ENCODE measurements around the gene HTT-AS. TPM values are rescaled to one million over a fixed set of nuclear protein-coding genes. Genes with fewer than 3 reads are reported as not detected.

HTT-AS gene
- total and polyA plus RNA-seq, 2 experiments from 2014 or later = not detected

GRCh38 chr4:3082925-3083515 lies 8.7 kb upstream of the HTT-AS start:
- Histone ChIP-seq H3K27ac (no peak overlapping the region), H3K4me2 (ENCODE audit: unreplicated experiment) (no peak overlapping the region), H3K9ac (no peak overlapping the region), H4K20me1 (ENCODE audit: insufficient read depth) (peaks cover 13% of the 10 kb centered on the region; the same call in 1 of the 2 replicates), H3K79me2 (ENCODE audit: insufficient read depth) (peaks cover 100% of the 10 kb centered on the region), H3K9me2 (ENCODE audit: insufficient read depth) (no peaks in the 10 kb centered on the region), H3K36me3 (ENCODE audit: low read depth) (no peaks in the 10 kb centered on the region), H3K27me3 (replicated peaks; ENCODE audit: insufficient read depth) (no peaks in the 10 kb centered on the region), H2AFZ (no peak overlapping the region), H3K9me3 (ENCODE audit: low read depth) (no peaks in the 10 kb centered on the region), H3K4me3 (no peak overlapping the region), H3F3A (ENCODE audit: insufficient read depth) (no peaks in the 10 kb centered on the region), H3K4me1 (ENCODE audit: insufficient read depth) (no peaks in the 10 kb centered on the region)
- no peak for DNase-seq
- WGBS, 2 experiments (ENCODE audit: low coverage in 1 of 2, low lambda C conversion rate in 2 of 2, missing lambda C conversion rate in 2 of 2) = 94% methylated on average over 6 of the region's 6 CpGs
- no peak for TF ChIP-seq EZH2phosphoT487 (IDR thresholded peaks at IDR 0.05; ENCODE audit: insufficient read depth, low read depth)
- in situ Hi-C loops (cut with MboI) = no loop called here

DNA sequence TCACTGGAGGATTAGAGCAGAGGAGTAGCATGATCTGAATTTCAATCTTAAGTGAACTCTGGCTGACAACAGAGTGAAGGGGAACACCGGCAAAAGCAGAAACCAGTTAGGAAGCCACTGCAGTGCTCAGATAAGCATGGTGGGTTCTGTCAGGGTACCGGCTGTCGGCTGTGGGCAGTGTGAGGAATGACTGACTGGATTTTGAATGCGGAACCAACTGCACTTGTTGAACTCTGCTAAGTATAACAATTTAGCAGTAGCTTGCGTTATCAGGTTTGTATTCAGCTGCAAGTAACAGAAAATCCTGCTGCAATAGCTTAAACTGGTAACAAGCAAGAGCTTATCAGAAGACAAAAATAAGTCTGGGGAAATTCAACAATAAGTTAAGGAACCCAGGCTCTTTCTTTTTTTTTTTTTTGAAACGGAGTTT lies 5.4 kb upstream of the HTT-AS start:
- H3K4me3 ChIP-seq = no peak overlapping the region
- H3K4me2 ChIP-seq (ENCODE audit: unreplicated experiment) = no peak overlapping the region
- no peaks in the 10 kb centered on the region for H3K9me3 ChIP-seq (ENCODE audit: low read depth)
- peaks cover 95% of the 10 kb centered on the region for H3K79me2 ChIP-seq (ENCODE audit: insufficient read depth)
- TF ChIP-seq EZH2phosphoT487 (IDR thresholded peaks at IDR 0.05; ENCODE audit: insufficient read depth, low read depth) = no peak
- TF ChIP-seq EZH2 (IDR thresholded peaks at IDR 0.05; ENCODE audit: insufficient read depth, poor library complexity, severe bottlenecking) = no peak
- no peaks in the 10 kb centered on the region for H3K36me3 ChIP-seq (ENCODE audit: low read depth)
- peaks cover 9% of the 10 kb centered on the region for H3K4me1 ChIP-seq (ENCODE audit: insufficient read depth)
- in situ Hi-C loops (cut with MboI) = no loop called here
- no peaks in the 10 kb centered on the region for H3K27me3 ChIP-seq (replicated peaks; ENCODE audit: insufficient read depth)
- no peak overlapping the region for H3K9ac ChIP-seq
- H4K20me1 ChIP-seq (ENCODE audit: insufficient read depth) = peaks cover 13% of the 10 kb centered on the region; the same call in 1 of the 2 replicates
- DNase-seq = no peak
- H3K27ac ChIP-seq = no peak overlapping the region
- 0 out of 2 replicates have a peak, but pooled peaks cover 8% of the 10 kb centered on the region for H3F3A ChIP-seq (ENCODE audit: insufficient read depth)
- no peaks in the 10 kb centered on the region for H3K9me2 ChIP-seq (ENCODE audit: insufficient read depth)
- WGBS, 2 experiments (ENCODE audit: low coverage in 1 of 2, low lambda C conversion rate in 2 of 2, missing lambda C conversion rate in 2 of 2) = 82 to 90% methylated on average over 6 of the region's 6 CpGs
- H2AFZ ChIP-seq = no peak overlapping the region

DNA sequence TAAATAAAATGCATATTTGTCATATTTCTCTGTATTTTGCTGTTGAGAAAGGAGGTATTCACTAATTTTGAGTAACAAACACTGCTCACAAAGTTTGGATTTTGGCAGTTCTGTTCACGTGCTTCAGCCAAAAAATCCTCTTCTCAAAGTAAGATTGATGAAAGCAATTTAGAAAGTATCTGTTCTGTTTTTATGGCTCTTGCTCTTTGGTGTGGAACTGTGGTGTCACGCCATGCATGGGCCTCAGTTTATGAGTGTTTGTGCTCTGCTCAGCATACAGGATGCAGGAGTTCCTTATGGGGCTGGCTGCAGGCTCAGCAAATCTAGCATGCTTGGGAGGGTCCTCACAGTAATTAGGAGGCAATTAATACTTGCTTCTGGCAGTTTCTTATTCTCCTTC lies 3.5 kb upstream of the HTT-AS start:
- 58 to 61% methylated on average over 2 of the region's 2 CpGs for WGBS, 2 experiments (ENCODE audit: low coverage in 1 of 2, low lambda C conversion rate in 2 of 2, missing lambda C conversion rate in 2 of 2)
- no peak overlapping the region for H3K4me3 ChIP-seq
- H3K27ac ChIP-seq = no peak overlapping the region

DNA sequence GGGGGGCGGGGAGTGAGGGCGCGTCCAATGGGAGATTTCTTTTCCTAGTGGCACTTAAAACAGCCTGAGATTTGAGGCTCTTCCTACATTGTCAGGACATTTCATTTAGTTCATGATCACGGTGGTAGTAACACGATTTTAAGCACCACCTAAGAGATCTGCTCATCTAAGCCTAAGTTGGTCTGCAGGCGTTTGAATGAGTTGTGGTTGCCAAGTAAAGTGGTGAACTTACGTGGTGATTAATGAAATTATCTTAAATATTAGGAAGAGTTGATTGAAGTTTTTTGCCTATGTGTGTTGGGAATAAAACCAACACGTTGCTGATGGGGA lies 1.3 kb upstream of the HTT-AS start:
- no peaks in the 10 kb centered on the region for H3K9me3 ChIP-seq (ENCODE audit: low read depth)
- peak overlapping the region; percentile 100 for H3K4me3 ChIP-seq
- H3K36me3 ChIP-seq (ENCODE audit: low read depth) = no peaks in the 10 kb centered on the region
- 1 to 2% methylated on average over 6 to 8 of the region's 8 CpGs for whole genome bisulfite sequencing, 2 experiments (ENCODE audit: low coverage in 1 of 2, low lambda C conversion rate in 2 of 2, missing lambda C conversion rate in 2 of 2)
- peaks cover 12% of the 10 kb centered on the region for H3F3A ChIP-seq (ENCODE audit: insufficient read depth)
- peaks cover 18% of the 10 kb centered on the region for H3K4me1 ChIP-seq (ENCODE audit: insufficient read depth)
- H3K79me2 ChIP-seq (ENCODE audit: insufficient read depth) = peaks cover 54% of the 10 kb centered on the region
- TF ChIP-seq EZH2 (IDR thresholded peaks at IDR 0.05; ENCODE audit: insufficient read depth, poor library complexity, severe bottlenecking) (no peak), EZH2phosphoT487 (IDR thresholded peaks at IDR 0.05; ENCODE audit: insufficient read depth, low read depth) (no peak)
- H3K9me2 ChIP-seq (ENCODE audit: insufficient read depth) = no peaks in the 10 kb centered on the region
- in situ Hi-C loops (cut with MboI) = no loop called here
- peak overlapping the region; percentile 98 for H3K9ac ChIP-seq
- H4K20me1 ChIP-seq (ENCODE audit: insufficient read depth) = no peaks in the 10 kb centered on the region; the same call in 1 of the 2 replicates
- DNase-seq = no peak
- H3K4me2 ChIP-seq (ENCODE audit: unreplicated experiment) = peak overlapping the region; percentile 93
- H3K27ac ChIP-seq = peak overlapping the region; percentile 94
- H3K27me3 ChIP-seq (replicated peaks; ENCODE audit: insufficient read depth) = no peaks in the 10 kb centered on the region
- peak overlapping the region; percentile 91 for H2AFZ ChIP-seq

More for the DNA sequence above, 3.5 kb upstream of the HTT-AS start:
- no peak overlapping the region for H2AFZ ChIP-seq
- no peak for DNase-seq
- H3K9me2 ChIP-seq (ENCODE audit: insufficient read depth) = no peaks in the 10 kb centered on the region
- 0 out of 2 replicates have a peak, but pooled peaks cover 8% of the 10 kb centered on the region for H3F3A ChIP-seq (ENCODE audit: insufficient read depth)
- H4K20me1 ChIP-seq (ENCODE audit: insufficient read depth) = peaks cover 6% of the 10 kb centered on the region; the same call in 1 of the 2 replicates
- H3K4me1 ChIP-seq (ENCODE audit: insufficient read depth) = peaks cover 9% of the 10 kb centered on the region
- H3K9ac ChIP-seq = no peak overlapping the region
- H3K4me2 ChIP-seq (ENCODE audit: unreplicated experiment) = no peak overlapping the region
- H3K9me3 ChIP-seq (ENCODE audit: low read depth) = no peaks in the 10 kb centered on the region
- no peaks in the 10 kb centered on the region for H3K27me3 ChIP-seq (replicated peaks; ENCODE audit: insufficient read depth)
- no peaks in the 10 kb centered on the region for H3K36me3 ChIP-seq (ENCODE audit: low read depth)
- in situ Hi-C loops (cut with MboI) = no loop called here
- peaks cover 76% of the 10 kb centered on the region for H3K79me2 ChIP-seq (ENCODE audit: insufficient read depth)
- no peak for TF ChIP-seq EZH2phosphoT487 (IDR thresholded peaks at IDR 0.05; ENCODE audit: insufficient read depth, low read depth)
- TF ChIP-seq EZH2 (IDR thresholded peaks at IDR 0.05; ENCODE audit: insufficient read depth, poor library complexity, severe bottlenecking) = no peak
